Mesenchymal stem cell (in vitro differentiated cells and primary cell): Measurements from ENCODE around the gene KDM4C.

ENCODE experiments used
- DNase-seq: peaks from one replicate; pipeline ENCODE4 v3.0.0-alpha.2; 2013
- H2AFZ ChIP-seq: one replicate; pipeline ENCODE4 v1.6.1; 2013; ENCODE audit warnings: low read depth, mild to moderate bottlenecking, control low read depth, inconsistent platforms, low read length, moderate library complexity
- H2AK5ac ChIP-seq: 2 replicates; pipeline ENCODE4 v1.6.1; 2013; ENCODE audit warnings: low read length, moderate library complexity, mild to moderate bottlenecking, inconsistent platforms; ENCODE audit not compliant: severe bottlenecking
- H2BK120ac ChIP-seq: one replicate; pipeline ENCODE4 v1.6.1; 2013; ENCODE audit warnings: low read depth, mild to moderate bottlenecking, inconsistent platforms, low read length, moderate library complexity
- H2BK12ac ChIP-seq, 2 experiments: one replicate each; pipeline ENCODE4 v1.6.1; 2013; ENCODE audit warnings: inconsistent platforms in 2 of 2, low read length in 2 of 2, mild to moderate bottlenecking in 2 of 2, moderate library complexity in 2 of 2, control low read depth in 1 of 2
- H2BK15ac ChIP-seq: one replicate; pipeline ENCODE4 v1.6.1; 2013; ENCODE audit warnings: mild to moderate bottlenecking, low read depth, inconsistent platforms; ENCODE audit not compliant: poor library complexity, severe bottlenecking
- H2BK5ac ChIP-seq: 2 replicates; pipeline ENCODE4 v1.6.1; 2013; ENCODE audit warnings: low read depth, mild to moderate bottlenecking, low read length, control low read depth, inconsistent platforms; ENCODE audit not compliant: poor library complexity, severe bottlenecking
- H3K14ac ChIP-seq, 2 experiments: one replicate each; pipeline ENCODE4 v1.6.1; 2013; ENCODE audit warnings: inconsistent platforms in 2 of 2, low read length in 2 of 2, control low read depth in 1 of 2, mild to moderate bottlenecking in 1 of 2, moderate library complexity in 1 of 2
- H3K18ac ChIP-seq, 2 experiments: one replicate each; pipeline ENCODE4 v1.6.1; 2013; ENCODE audit warnings: inconsistent platforms in 2 of 2, low read length in 2 of 2, control low read depth in 1 of 2, low read depth in 1 of 2, mild to moderate bottlenecking in 1 of 2
- H3K23ac ChIP-seq, 2 experiments: one replicate each; pipeline ENCODE4 v1.6.1; 2013; ENCODE audit warnings: inconsistent platforms in 2 of 2, low read length in 2 of 2, mild to moderate bottlenecking in 2 of 2, moderate library complexity in 2 of 2, control low read depth in 1 of 2
- H3K27ac ChIP-seq: 2 replicates; pipeline ENCODE4 v1.5.1; 2013; ENCODE audit warnings: mild to moderate bottlenecking, moderate library complexity, low read length, control low read depth, inconsistent platforms; ENCODE audit not compliant: poor library complexity, severe bottlenecking
- H3K27me3 ChIP-seq, 2 experiments: 2 replicates each; pipeline versions ENCODE4 v1.6.1 to v1.7.0; 2013; ENCODE audit warnings: low read length in 2 of 2, mild to moderate bottlenecking in 2 of 2, moderate library complexity in 2 of 2, control low read depth in 1 of 2, inconsistent platforms in 1 of 2; ENCODE audit not compliant: control insufficient read depth in 1 of 2, insufficient read depth in 1 of 2
- H3K36me3 ChIP-seq, 2 experiments: 2 replicates each; pipeline versions ENCODE4 v1.6.1 to v1.7.0; 2013; ENCODE audit warnings: low read length in 2 of 2, control low read depth in 1 of 2, inconsistent platforms in 1 of 2, low read depth in 1 of 2, mild to moderate bottlenecking in 1 of 2; ENCODE audit not compliant: insufficient read depth in 2 of 2, control insufficient read depth in 1 of 2
- H3K4ac ChIP-seq, 2 experiments: one replicate each; pipeline ENCODE4 v1.6.1; 2013; ENCODE audit warnings: inconsistent platforms in 2 of 2, low read length in 2 of 2, mild to moderate bottlenecking in 2 of 2, moderate library complexity in 2 of 2, control low read depth in 1 of 2, low read depth in 1 of 2
- H3K4me1 ChIP-seq: 2 replicates; pipeline ENCODE4 v1.6.1; 2013; ENCODE audit warnings: low read depth, low read length, control low read depth; ENCODE audit not compliant: control insufficient read depth, insufficient read depth
- H3K4me2 ChIP-seq: 2 replicates; pipeline ENCODE4 v1.6.1; 2013; ENCODE audit warnings: low read length, mild to moderate bottlenecking, inconsistent platforms; ENCODE audit not compliant: poor library complexity, severe bottlenecking
- H3K4me3 ChIP-seq, 2 experiments: 2 replicates each; pipeline versions ENCODE4 v1.5.1 to v1.7.0; 2013; ENCODE audit warnings: low read length in 2 of 2, mild to moderate bottlenecking in 2 of 2, control low read depth in 1 of 2, low read depth in 1 of 2; ENCODE audit not compliant: insufficient read depth in 1 of 2
- H3K79me1 ChIP-seq: replicated peaks from 2 replicates; pipeline ENCODE4 v1.6.1; 2013; ENCODE audit warnings: mild to moderate bottlenecking, control low read depth, low read length, inconsistent platforms; ENCODE audit not compliant: poor library complexity, severe bottlenecking
- H3K9ac ChIP-seq: 2 replicates; pipeline ENCODE4 v1.7.0; 2013; ENCODE audit warnings: mild to moderate bottlenecking, low read length, moderate library complexity
- H3K9me3 ChIP-seq: 2 replicates; pipeline ENCODE4 v1.7.0; 2013; ENCODE audit warnings: mild to moderate bottlenecking, low read length; ENCODE audit not compliant: control insufficient read depth
- H4K8ac ChIP-seq: one replicate; pipeline ENCODE4 v1.6.1; 2013; ENCODE audit warnings: inconsistent platforms, mild to moderate bottlenecking, low read length, moderate library complexity
- H4K91ac ChIP-seq: one replicate; pipeline ENCODE4 v1.6.1; 2013; ENCODE audit warnings: mild to moderate bottlenecking, low read length, inconsistent platforms
- WGBS: methylation state at CpG from one replicate; pipeline ENCODE4 v1.1.7; 2013; ENCODE audit warnings: mixed read lengths; 5-methylcytosine and 5-hydroxymethylcytosine counted together

KDM4C gene

DNA sequence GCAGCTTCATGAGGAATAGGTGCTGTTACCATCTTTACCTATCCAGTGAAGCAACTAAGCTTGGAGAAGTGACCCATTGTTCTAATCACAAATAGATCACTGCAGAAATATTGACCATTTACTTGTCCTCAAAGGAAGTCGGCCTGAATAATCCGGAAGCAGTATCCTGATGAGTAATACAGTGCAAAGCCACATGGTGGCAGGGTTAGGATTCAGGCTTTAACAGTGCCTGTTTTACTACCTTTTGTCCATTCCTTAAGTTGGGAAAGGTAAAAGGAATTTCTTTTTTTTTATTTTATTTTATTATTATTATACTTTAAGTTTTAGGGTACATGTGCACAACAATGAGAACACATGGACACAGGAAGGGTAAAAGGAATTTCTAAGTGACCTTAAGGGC lies 336.3 kb downstream of the KDM4C start:
- Histone ChIP-seq H3K4ac (no peak overlapping the region), H2BK15ac (no peak overlapping the region), H3K4me2 (no peak overlapping the region), H2BK5ac (no peak overlapping the region), H2AFZ (no peak overlapping the region), H3K27ac (no peak overlapping the region), H3K23ac (no peak overlapping the region), H2AK5ac (no peak overlapping the region), H3K14ac (no peak overlapping the region), H3K36me3 (no peaks in the 10 kb centered on the region), H3K9me3 (no peaks in the 10 kb centered on the region), H3K18ac (no peak overlapping the region), H2BK120ac (no peak overlapping the region), H3K27me3 (no peaks in the 10 kb centered on the region), H2BK12ac (no peak overlapping the region), H3K79me1 (no peaks in the 10 kb centered on the region), H3K9ac (no peak overlapping the region), H3K4me1 (no peaks in the 10 kb centered on the region), H4K91ac (no peak overlapping the region), H4K8ac (no peak overlapping the region), H3K4me3 (no peak overlapping the region)
- 92% methylated on average over 2 of the region's 2 CpGs for WGBS
- peak; percentile 30 for DNase-seq

DNA sequence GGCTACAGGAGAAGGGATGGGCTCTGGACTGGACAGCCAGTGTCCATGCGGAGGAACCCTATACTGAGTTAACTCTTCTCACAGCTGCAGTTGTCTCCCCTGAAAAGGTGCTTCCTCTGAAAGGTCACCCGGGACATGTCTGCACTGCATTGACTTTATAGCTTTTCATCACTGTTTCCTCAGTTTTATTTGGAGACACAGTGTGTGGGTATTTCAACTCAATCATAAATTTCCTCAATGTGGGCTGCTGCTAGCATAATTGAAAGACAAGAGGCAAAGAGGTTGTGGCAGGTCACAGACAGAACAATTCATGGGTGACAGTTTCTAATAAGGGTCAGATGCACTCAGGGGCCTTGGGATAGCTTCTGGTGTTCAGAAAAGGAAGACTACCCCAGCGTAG lies 336.8 kb downstream of the KDM4C start:
- no peak overlapping the region for H3K23ac ChIP-seq
- H2BK5ac ChIP-seq: no peak overlapping the region
- H3K79me1 ChIP-seq: no peaks in the 10 kb centered on the region
- H3K9me3 ChIP-seq: no peaks in the 10 kb centered on the region
- no peak overlapping the region for H2AK5ac ChIP-seq
- no peaks in the 10 kb centered on the region for H3K27me3 ChIP-seq
- no peak overlapping the region for H3K18ac ChIP-seq
- H2BK15ac ChIP-seq: no peak overlapping the region
- H2BK120ac ChIP-seq: no peak overlapping the region
- H3K4me1 ChIP-seq: no peaks in the 10 kb centered on the region
- no peak overlapping the region for H3K14ac ChIP-seq
- H3K4me3 ChIP-seq: no peak overlapping the region
- DNase-seq: no peak
- no peak overlapping the region for H3K9ac ChIP-seq
- 100% methylated on average over 1 of the region's 3 CpGs for WGBS
- H2AFZ ChIP-seq: no peak overlapping the region
- H4K8ac ChIP-seq: no peak overlapping the region
- no peak overlapping the region for H3K4me2 ChIP-seq
- no peak overlapping the region for H3K4ac ChIP-seq
- H4K91ac ChIP-seq: no peak overlapping the region
- no peak overlapping the region for H3K27ac ChIP-seq
- H3K36me3 ChIP-seq: no peaks in the 10 kb centered on the region
- H2BK12ac ChIP-seq: no peak overlapping the region

DNA sequence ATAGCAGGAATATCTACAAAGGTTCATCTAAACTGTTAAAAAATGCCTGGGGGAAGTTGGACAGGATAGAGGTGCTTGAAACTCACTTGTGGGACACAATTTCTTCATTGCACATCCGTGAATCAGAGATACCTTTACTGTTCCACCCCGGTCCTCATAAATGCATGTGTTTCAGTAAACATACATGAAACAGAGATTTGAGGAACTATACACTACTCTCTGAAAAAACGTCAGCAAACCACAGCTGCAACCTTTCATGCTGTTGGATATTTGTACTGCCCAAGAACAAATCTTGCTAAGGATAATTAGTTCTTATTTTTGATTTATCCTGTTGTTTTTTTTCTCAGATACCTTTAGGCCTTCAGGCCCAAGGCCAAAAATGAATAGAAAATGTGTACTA lies 337.3 kb downstream of the KDM4C start:
- no peak overlapping the region for H3K23ac ChIP-seq
- no peak overlapping the region for H3K4me2 ChIP-seq
- no peak overlapping the region for H2BK15ac ChIP-seq
- H3K14ac ChIP-seq: no peak overlapping the region
- no peak overlapping the region for H4K91ac ChIP-seq
- H2BK5ac ChIP-seq: no peak overlapping the region
- no peak overlapping the region for H3K4ac ChIP-seq
- H3K27ac ChIP-seq: no peak overlapping the region
- H3K79me1 ChIP-seq: no peaks in the 10 kb centered on the region
- H2BK120ac ChIP-seq: no peak overlapping the region
- H3K4me3 ChIP-seq: no peak overlapping the region
- H2BK12ac ChIP-seq: no peak overlapping the region
- H2AFZ ChIP-seq: no peak overlapping the region
- H3K18ac ChIP-seq: no peak overlapping the region
- H3K27me3 ChIP-seq: no peaks in the 10 kb centered on the region
- no peaks in the 10 kb centered on the region for H3K9me3 ChIP-seq
- WGBS: 83% methylated on average over 2 of the region's 3 CpGs
- no peaks in the 10 kb centered on the region for H3K36me3 ChIP-seq
- H3K4me1 ChIP-seq: no peaks in the 10 kb centered on the region
- DNase-seq: no peak
- no peak overlapping the region for H3K9ac ChIP-seq
- no peak overlapping the region for H2AK5ac ChIP-seq
- H4K8ac ChIP-seq: no peak overlapping the region

DNA sequence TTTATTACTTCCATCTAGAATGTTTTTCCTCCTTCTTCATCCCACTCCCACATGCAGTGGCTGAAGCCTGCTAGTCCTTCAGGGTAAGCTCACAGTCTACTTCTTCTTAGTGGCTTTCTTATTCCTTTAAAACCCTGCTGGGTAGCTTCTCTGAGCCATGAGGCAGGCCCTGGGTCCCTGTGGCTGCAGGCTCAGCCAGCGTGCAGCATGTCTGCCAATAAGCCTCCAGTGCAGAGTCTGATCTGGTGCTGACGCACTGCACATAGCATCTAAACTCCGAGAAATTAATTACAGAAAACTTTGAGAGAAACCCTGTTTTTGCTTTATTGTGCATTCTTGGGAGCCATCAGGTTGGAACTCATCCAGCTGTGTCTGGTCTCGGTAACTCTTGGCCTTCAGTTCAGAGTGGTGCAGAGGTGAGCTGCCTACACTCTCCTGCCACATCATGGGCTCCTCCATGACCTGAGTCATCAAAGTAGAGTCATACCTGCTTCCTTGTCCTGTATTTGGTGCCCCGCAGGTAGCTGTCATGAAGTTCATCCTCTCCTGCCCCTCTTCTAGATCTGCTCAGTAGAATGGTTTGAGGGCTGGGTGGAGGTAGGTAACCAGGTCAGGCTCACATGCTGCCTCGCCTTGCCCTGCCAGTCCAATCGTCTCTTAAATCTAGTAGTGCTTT lies 339.4 kb downstream of the KDM4C start:
- 100% methylated on average over 5 of the region's 7 CpGs for WGBS
- H2BK15ac ChIP-seq: no peak overlapping the region
- no peak overlapping the region for H3K18ac ChIP-seq
- no peak overlapping the region for H3K27ac ChIP-seq
- no peak overlapping the region for H2BK5ac ChIP-seq
- DNase-seq: no peak
- no peak overlapping the region for H3K14ac ChIP-seq
- H3K4me2 ChIP-seq: no peak overlapping the region
- no peaks in the 10 kb centered on the region for H3K4me1 ChIP-seq
- H2BK120ac ChIP-seq: no peak overlapping the region
- H2AFZ ChIP-seq: no peak overlapping the region
- no peaks in the 10 kb centered on the region for H3K9me3 ChIP-seq
- no peak overlapping the region for H2BK12ac ChIP-seq
- H3K9ac ChIP-seq: peak overlapping the region; percentile 24
- H2AK5ac ChIP-seq: no peak overlapping the region
- H4K8ac ChIP-seq: no peak overlapping the region
- no peaks in the 10 kb centered on the region for H3K36me3 ChIP-seq
- no peaks in the 10 kb centered on the region for H3K79me1 ChIP-seq
- H3K23ac ChIP-seq: no peak overlapping the region
- no peak overlapping the region for H3K4me3 ChIP-seq
- no peaks in the 10 kb centered on the region for H3K27me3 ChIP-seq
- no peak overlapping the region for H3K4ac ChIP-seq
- no peak overlapping the region for H4K91ac ChIP-seq
